HG02763 (cell line): ENCODE results near the gene SUSD4.
"Not testable (repeated sequence)": the region's sequence is repeated elsewhere in the genome, so short reads cannot be mapped to it uniquely, and the experiment has no call there.

Experiments
- ATAC-seq: cut with Tn5 transposase; IDR thresholded peaks from one replicate; pipeline ENCODE4 v1.9.1; 2021; ENCODE audit warnings: mild to moderate bottlenecking, moderate library complexity; ENCODE audit not compliant: unreplicated experiment

The SUSD4 gene

GRCh38 chr1:223363856-223364684, at the start of gene SUSD4:
Gene SUSD4, minus strand, starts transcription at chr1:223364176. Its CDS starts 751 bp downstream, at chr1:223363425.
- ATAC-seq, result no peak

- no peak for ATAC-seq
These were observed 49.2 kb upstream of the SUSD4 start for GRCh38 chr1:223413216-223413615.

- ATAC-seq, result no peak
These were observed 47.7 kb upstream of the SUSD4 start for GRCh38 chr1:223411710-223412109.

GRCh38 chr1:223411309-223411708, 47.3 kb upstream of the SUSD4 start:
- ATAC-seq, result no peak

GRCh38 chr1:223410036-223410435, 46.1 kb upstream of the SUSD4 start:
- ATAC-seq, result no peak

GRCh38 chr1:223405507-223405906, 41.5 kb upstream of the SUSD4 start:
- no peak for ATAC-seq

GRCh38 chr1:223403184-223403815, 39.3 kb upstream of the SUSD4 start:
- ATAC-seq, result no peak

GRCh38 chr1:223402790-223403142, 38.8 kb upstream of the SUSD4 start:
- ATAC-seq, result no peak

- no peak for ATAC-seq
These were observed 38.2 kb upstream of the SUSD4 start for GRCh38 chr1:223401873-223402789.

GRCh38 chr1:223399393-223399792, 35.4 kb upstream of the SUSD4 start:
- ATAC-seq, result not testable (repeated sequence)

GRCh38 chr1:223394706-223395105, 30.7 kb upstream of the SUSD4 start:
- no peak for ATAC-seq

- ATAC-seq, result no peak
These were observed 30.3 kb upstream of the SUSD4 start for GRCh38 chr1:223394242-223394641.

GRCh38 chr1:223393275-223394214, 29.6 kb upstream of the SUSD4 start, which contains the start of gene CCDC185:
Gene CCDC185, plus strand, starts transcription at chr1:223393415. Its CDS starts 61 bp downstream, at chr1:223393476.
- ATAC-seq, result no peak

GRCh38 chr1:223390618-223391017, 26.6 kb upstream of the SUSD4 start:
- no peak for ATAC-seq

- ATAC-seq, result no peak
These were observed 22.0 kb upstream of the SUSD4 start for GRCh38 chr1:223386013-223386412.

GRCh38 chr1:223378754-223379153, 14.8 kb upstream of the SUSD4 start:
- ATAC-seq, result no peak

GRCh38 chr1:223374064-223374610, 10.2 kb upstream of the SUSD4 start:
- no peak for ATAC-seq

GRCh38 chr1:223364685-223365382, 858 bp upstream of the SUSD4 start:
- ATAC-seq, result no peak
